ENCODE data around the gene MSTO1. TPM values are rescaled to one million over a fixed set of nuclear protein-coding genes. Genes with fewer than 3 reads are reported as not detected.
"Not testable (repeated sequence)": the region's sequence is repeated elsewhere in the genome, so short reads cannot be mapped to it uniquely, and the experiment has no call there.

Gene MSTO1
- total RNA-seq (2022), result 130 and 140 TPM in 2 replicates
- Bru-seq, nascent RNA, result percentile 88 among the genes with signal in this experiment
- percentile 92 among the genes with signal in this experiment for BruChase-seq, experiment 1, labeled RNA remaining after a 6-hour chase
- BruChase-seq, experiment 2, labeled RNA remaining after a 2-hour chase, result percentile 88 among the genes with signal in this experiment
- long read RNA-seq, transcript MSTO1-201 (14 exons, 2,431 nt), result major isoform, 11 of 35 reads
- long read RNA-seq, partial matches to known transcripts, result 4 of 35 reads
- long read RNA-seq, other reads (novel, unspliced or antisense), result 20 of 35 reads

- ChIA-PET POLR2A (interaction anchor here (0.6 to 1.4 kb wide), 12 partner anchors 9 to 999 kb away, joined by 3 to 9 read pairs (median 4); no protein-coding TSS in a partner anchor), CTCF (interaction anchor here (0.7 to 1.4 kb wide), 5 partner anchors 8 to 1532 kb away, joined by 3 to 4 read pairs (median 3); no protein-coding TSS in a partner anchor)
- H3K27ac Mint-ChIP-seq (ENCODE audit: low read depth, unreplicated experiment), result peak within 1 kb of the TSS; percentile 96
- intact Hi-C loops (cut with micrococcal nuclease), result no loop called here
- no peaks in the 10 kb centered on the region for H3K9me3 Mint-ChIP-seq (ENCODE audit: unreplicated experiment)
- H3K36me3 Mint-ChIP-seq (ENCODE audit: insufficient read depth, unreplicated experiment), result peaks cover 13% of the 10 kb centered on the region
- TSS peak; percentile 99 for BruUV-seq (replicated peaks)
- H3K4me3 Mint-ChIP-seq (ENCODE audit: unreplicated experiment), result peak within 1 kb of the TSS; percentile 95
- H3K27me3 Mint-ChIP-seq (ENCODE audit: insufficient read depth, unreplicated experiment), result no peaks in the 10 kb centered on the region
- peak; percentile 99 for DNase-seq (ENCODE audit: unreplicated experiment)
- TF ChIP-seq CTCF (IDR thresholded peaks at IDR 0.05; ENCODE audit: unreplicated experiment), result no peak
- H3K4me1 Mint-ChIP-seq (ENCODE audit: insufficient read depth, unreplicated experiment), result no peaks in the 10 kb centered on the region
Measured at GRCh38 chr1:155609515-155610256, at the start of gene MSTO1. Gene MSTO1, plus strand, starts transcription at chr1:155610218. Its CDS starts 31 bp downstream, at chr1:155610249.

DNA sequence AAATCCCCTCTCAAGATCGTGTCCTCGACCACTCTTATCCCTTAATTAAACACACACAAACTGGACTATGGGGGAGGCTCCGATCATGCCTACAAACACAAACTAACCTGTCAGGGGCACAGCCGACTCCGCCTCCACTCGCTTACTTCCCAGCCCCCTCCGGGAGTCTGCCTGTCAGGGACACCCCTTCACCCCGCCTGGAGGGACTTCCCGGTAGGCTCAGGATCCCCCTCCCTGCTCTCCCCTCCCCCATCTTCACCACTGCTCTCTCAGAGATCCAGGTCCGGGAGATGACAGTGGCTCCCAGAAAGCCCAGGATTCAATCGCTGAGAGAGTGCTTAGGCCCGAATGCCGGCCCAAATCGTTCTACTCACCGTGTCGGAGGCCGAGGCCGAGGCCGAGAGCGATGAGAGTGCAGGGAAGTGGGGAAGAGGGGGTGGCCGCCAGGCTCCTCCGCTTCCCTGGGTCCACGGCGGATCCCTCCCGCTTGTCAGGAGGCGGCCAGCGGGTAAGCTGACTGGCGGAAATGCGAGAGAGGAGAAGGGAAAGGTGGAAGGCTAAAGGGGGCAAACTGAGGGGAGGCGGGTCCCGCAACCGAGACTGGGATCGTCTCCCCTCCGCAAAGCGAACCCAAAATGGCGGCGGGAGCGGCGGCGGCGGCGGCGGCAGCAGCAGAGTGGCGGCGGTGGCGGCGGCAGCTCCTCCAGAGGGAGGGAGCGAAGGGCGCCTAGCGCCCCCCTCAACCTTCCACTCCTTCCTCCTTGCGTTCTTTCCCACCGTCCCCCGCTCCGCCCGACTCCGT lies 48.0 kb upstream of the MSTO1 start:
- H3K4me3 Mint-ChIP-seq (ENCODE audit: unreplicated experiment), result peak overlapping the region; percentile 95
- CTCF ChIA-PET; DNase-seq (ENCODE audit: unreplicated experiment); intact Hi-C loops (cut with micrococcal nuclease); H3K27me3 Mint-ChIP-seq (ENCODE audit: insufficient read depth, unreplicated experiment); BruUV-seq (replicated peaks); H3K9me3 Mint-ChIP-seq (ENCODE audit: unreplicated experiment): not testable (repeated sequence)
- peak overlapping the region; percentile 97 for H3K27ac Mint-ChIP-seq (ENCODE audit: low read depth, unreplicated experiment)
- POLR2A ChIA-PET, result interaction anchor here (0.7 to 3.1 kb wide), 9 partner anchors 11 to 238 kb away, joined by 3 to 25 read pairs (median 6); no protein-coding TSS in a partner anchor
- peaks cover 19% of the 10 kb centered on the region for H3K4me1 Mint-ChIP-seq (ENCODE audit: insufficient read depth, unreplicated experiment)
- peaks cover 18% of the 10 kb centered on the region for H3K36me3 Mint-ChIP-seq (ENCODE audit: insufficient read depth, unreplicated experiment)

DNA sequence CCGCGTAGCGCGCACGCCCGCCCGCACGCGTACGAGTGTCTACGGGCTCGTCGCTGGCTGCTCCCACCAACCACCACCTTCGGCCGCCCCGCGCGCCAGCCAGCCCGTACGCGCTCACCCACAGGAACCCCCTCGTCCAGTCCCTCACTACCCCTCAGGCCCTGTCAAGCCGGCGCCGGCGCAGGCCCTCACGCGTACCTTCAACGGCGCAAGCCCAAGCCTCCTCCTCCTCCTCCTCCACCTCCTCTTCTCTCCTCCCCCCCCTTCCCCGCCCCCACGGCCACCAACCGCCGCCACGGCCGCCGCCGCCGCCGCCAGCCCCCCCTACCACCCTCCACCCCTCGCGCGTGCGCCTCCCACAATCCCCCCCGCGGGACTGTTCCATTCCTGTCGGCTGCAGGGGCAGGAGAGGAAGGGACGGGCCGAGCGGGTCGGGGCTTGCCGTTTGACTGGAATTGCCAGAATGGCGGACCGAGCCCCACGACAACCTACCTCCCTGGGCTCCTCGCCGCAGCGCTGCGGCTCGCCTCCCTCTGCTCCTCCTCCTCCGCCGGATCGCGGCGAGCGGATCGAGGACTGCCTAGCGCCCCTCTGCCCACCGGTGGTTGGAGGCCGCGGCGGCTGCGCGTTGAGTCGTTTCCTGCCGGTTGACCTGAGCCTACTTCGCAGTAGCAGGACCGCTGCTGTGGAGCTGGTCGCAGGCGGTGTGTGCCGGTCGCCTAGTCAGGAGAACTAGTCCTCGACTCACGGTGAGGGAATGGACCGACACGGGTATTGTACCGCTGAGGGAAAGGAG lies 47.2 kb upstream of the MSTO1 start, which contains the start of gene ASH1L:
Gene ASH1L, minus strand, starts transcription at position 223 of the 796 bp plus-strand sequence. CDS start 41,284 bp downstream, outside the sequence.
- DNase-seq (ENCODE audit: unreplicated experiment), result peak; percentile 97
- no peak for TF ChIP-seq CTCF (IDR thresholded peaks at IDR 0.05; ENCODE audit: unreplicated experiment)
- Mint-ChIP-seq H3K27me3 (ENCODE audit: insufficient read depth, unreplicated experiment) (no peaks in the 10 kb centered on the region), H3K36me3 (ENCODE audit: insufficient read depth, unreplicated experiment) (peaks cover 26% of the 10 kb centered on the region), H3K4me3 (ENCODE audit: unreplicated experiment) (peak within 1 kb of the TSS; percentile 95), H3K4me1 (ENCODE audit: insufficient read depth, unreplicated experiment) (peaks cover 19% of the 10 kb centered on the region), H3K27ac (ENCODE audit: low read depth, unreplicated experiment) (peak within 1 kb of the TSS; percentile 97), H3K9me3 (ENCODE audit: unreplicated experiment) (no peaks in the 10 kb centered on the region)
- intact Hi-C loops (cut with micrococcal nuclease), result no loop called here
- no TSS peak for BruUV-seq (replicated peaks)
- ChIA-PET POLR2A (interaction anchor here (0.6 to 3.1 kb wide), 45 partner anchors 11 to 954 kb away, joined by 3 to 25 read pairs (median 4); partner anchors contain the start of genes CLK2, GON4L and SCAMP3), CTCF (interaction anchor here (0.6 kb wide), 1 partner anchor 524 kb away, joined by 3 read pairs; no protein-coding TSS in a partner anchor)

- Mint-ChIP-seq H3K4me3 (ENCODE audit: unreplicated experiment) (peak overlapping the region; percentile 95), H3K27ac (ENCODE audit: low read depth, unreplicated experiment) (peak overlapping the region; percentile 97), H3K36me3 (ENCODE audit: insufficient read depth, unreplicated experiment) (peaks cover 33% of the 10 kb centered on the region), H3K4me1 (ENCODE audit: insufficient read depth, unreplicated experiment) (peaks cover 19% of the 10 kb centered on the region)
- BruUV-seq (replicated peaks), result TSS peak; percentile 76
- H3K27me3 Mint-ChIP-seq (ENCODE audit: insufficient read depth, unreplicated experiment); intact Hi-C loops (cut with micrococcal nuclease); H3K9me3 Mint-ChIP-seq (ENCODE audit: unreplicated experiment); DNase-seq (ENCODE audit: unreplicated experiment): not testable (repeated sequence)
- ChIA-PET POLR2A (interaction anchor here (0.7 to 3.1 kb wide), 44 partner anchors 8 to 955 kb away, joined by 3 to 25 read pairs (median 4); partner anchors contain the start of genes CLK2, GON4L and SCAMP3), CTCF (interaction anchor here (0.6 kb wide), 1 partner anchor 525 kb away, joined by 3 read pairs; no protein-coding TSS in a partner anchor)
Measured at GRCh38 chr1:155563377-155564022, 46.5 kb upstream of the MSTO1 start.
